Left renal cortex interstitium (tissue), 4 donors: ENCODE results near the gene PLEKHA6. TPM values are rescaled to one million over a fixed set of nuclear protein-coding genes. Genes with fewer than 3 reads are reported as not detected.
"Not testable (repeated sequence)": the region's sequence is repeated elsewhere in the genome, so short reads cannot be mapped to it uniquely, and the experiment has no call there.

Experiments
- DNase-seq, 4 donors: peaks; one replicate each; pipeline ENCODE4 v3.0.0-alpha.2; 2013; ENCODE audit warnings: low read depth in 4 of 4, low spot score in 2 of 4, missing footprints in 1 of 4
- polyA plus RNA-seq, 4 donors: library from polyadenylated mRNA; unstranded; fragments of 120-200 nt; gene quantifications; one replicate each; pipeline ENCODE4 v1.2.1, GENCODE V29; 2013; ENCODE audit not compliant: insufficient read length in 4 of 4

Gene PLEKHA6
- polyA plus RNA-seq, 4 donors = 44.7 to 64.2 (median 45.7) TPM

DNA sequence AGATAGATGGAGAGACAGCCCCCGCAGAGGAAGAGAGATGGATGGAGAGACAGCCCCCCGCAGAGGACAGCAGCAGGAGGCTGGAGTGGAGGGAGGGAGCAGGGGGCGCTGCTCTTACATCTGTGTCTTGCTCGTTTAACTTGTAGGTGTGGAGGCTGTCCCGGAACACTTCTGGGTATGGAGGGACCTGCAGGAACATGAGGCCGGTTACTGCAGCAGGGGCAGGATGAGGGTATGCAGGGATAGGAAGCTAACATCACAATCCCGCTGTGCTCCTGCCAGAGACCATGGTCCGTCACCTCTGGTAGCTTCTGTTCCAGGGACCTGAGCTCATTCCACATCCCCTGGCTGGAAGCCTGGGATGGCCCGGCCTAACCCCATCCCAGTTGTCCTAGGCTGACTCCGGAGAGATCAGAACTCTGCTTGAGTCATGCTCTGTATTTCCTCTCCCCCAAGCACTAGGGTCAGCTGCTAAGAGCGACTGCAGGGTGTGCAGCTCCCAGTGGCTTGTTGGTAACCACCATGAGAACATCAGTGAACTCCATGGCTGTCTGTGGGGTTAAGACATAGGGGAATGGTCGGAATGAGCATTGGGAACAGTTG is 109.2 kb downstream of the PLEKHA6 start:
- no peak for DNase-seq

DNA sequence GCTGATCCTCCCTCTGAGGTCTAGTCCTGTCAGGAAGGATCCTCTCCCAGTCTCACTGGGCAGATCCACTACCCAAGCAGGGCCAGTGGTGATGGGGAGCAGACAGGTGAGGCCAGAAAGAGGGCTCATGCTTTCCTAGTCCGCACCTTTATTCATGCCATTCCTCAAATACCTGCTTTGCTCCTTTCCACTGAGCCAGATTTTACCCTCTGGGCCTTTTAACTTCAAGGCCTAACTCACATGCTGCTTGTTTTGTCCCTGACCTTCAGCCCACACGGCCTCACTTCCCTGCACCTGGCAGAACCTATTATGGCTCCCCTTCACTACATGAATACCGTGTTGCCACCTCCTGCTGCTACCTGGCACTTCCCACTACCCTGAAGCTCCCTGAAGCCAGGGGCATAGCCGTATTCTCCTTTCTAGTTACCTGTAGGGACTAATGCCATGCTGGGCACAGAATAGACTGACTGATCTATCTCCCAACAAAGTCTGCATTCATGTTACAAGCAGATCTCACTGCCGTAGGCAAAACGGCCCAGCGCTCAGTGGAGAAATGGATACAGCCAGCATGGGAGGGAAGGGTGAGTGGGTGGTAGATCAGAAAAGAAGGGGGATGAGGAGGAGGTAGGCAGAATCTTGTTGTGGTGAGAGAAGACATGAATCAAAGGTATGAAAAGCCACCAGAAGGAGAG is 109.8 kb downstream of the PLEKHA6 start:
- DNase-seq = no peak

DNA sequence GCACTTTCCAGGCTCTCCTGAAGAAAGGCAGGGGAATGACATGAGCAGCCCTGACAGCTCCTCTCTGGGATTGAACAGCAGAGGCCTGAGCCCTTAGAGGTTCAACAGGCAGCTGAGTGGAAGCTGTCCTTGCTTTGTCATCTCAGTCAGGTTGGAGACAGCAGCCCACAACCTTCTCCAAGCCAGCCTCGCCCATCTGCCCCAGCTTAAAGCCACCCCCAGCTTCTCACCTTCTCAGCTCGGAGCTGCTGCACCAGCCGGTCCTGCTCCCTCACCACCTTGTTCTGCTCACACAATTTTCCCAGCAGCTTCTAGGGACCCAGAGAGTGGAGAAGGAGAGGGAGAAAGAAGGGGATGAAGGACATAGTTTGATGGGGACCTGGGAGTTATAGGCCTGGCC is 110.8 kb downstream of the PLEKHA6 start:
- no peak for DNase-seq

DNA sequence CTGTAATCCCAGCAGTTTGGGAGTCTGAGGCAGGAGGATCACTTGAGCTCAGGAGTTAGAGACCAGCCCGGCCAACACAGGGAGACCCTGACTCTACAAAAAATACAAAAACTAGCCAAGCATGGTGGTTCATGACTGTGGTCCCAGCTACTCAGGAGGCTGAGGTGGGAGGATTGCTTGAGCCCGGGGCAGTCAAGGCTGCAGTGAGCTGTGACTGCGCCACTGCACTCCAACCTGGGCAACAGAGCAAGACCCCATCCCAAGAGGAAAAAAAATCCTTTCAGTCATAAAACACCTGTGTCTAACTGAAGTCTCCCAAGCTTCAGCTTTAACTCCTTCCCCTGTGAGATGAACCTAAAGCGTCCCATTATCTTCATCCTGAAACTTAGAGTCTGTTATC is 112.9 kb downstream of the PLEKHA6 start:
- DNase-seq = no peak

DNA sequence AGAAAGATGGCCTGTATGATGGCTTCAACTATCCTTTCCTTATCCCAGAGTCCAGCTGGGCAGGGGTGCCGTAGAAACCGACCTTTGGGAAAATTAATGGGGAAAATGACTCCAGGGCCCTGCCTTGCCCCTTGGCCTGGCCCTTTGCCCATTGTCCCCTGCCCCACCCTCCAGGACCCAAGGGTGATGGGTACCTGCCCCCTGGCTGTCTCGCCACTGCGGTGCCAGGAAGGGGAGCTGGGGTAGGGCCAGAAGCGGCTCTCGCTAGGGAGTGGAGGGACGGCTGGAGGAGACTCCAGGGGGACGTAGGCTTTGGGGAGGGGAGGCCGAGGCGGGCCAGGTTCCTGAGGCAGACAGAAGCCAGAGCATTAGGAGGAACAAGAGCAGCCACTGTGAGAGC is 116.8 kb downstream of the PLEKHA6 start:
- DNase-seq = no peak

DNA sequence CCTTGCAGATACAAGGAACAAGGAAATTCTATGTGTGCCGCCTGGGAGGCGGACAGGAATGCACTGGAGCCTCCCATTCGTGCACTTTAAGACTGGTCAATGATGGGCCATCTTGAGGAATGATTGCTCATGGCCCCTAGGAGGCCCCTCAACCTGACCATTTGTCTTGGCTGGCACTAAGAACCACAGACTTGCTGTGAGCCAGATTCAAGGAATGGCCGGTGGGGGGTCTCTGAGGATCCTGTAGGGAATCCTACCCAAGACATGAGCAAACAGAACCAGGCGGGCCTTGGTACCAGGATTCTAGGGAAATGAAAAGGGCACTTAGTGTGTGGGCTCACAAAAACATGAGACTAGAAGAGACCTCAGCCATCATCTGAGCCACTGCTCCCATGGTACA is 117.8 kb downstream of the PLEKHA6 start:
- no peak for DNase-seq

DNA sequence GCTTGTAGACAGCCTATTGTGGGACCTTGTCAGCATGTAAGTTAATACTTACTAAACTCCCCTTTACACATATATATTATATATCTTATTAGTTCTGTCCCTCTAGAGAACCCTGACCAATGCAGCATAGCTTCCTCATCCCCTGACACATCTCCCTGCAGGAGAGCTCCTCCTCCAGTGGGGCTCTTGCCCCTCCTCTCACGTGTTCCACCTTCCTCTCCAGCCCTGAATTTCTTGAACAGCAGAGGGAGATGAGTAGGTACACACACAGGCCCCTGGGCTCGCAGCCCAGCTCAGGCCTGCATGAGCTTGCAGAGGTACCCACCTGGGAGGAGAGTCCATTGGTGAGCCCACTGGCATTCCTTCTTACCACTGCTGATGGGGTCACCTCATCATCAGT is 118.7 kb downstream of the PLEKHA6 start:
- DNase-seq = no peak

- DNase-seq = no peak
Measured at GRCh38 chr1:204240233-204240632, 119.5 kb downstream of the PLEKHA6 start.

GRCh38 chr1:204239401-204239800 is 120.3 kb downstream of the PLEKHA6 start:
- not testable (repeated sequence) for DNase-seq

DNA sequence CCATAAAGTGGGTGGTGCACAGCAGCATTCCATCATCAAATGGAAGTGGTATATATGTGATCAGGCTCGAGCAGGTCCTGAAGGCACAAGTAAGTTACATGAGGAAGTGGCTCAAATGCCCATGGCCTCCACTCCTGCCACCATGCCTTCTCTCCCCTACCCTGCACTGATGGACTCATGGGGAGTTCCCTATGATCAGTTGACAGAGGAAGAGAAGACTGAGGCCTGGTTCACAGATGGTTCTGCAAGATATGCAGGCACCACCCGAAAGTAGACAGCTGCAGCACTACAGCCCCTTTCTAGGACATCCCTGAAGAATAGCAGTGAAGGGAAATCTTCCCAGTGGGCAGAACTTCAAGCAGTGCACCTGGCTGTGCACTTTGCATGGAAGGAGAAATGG is 121.2 kb downstream of the PLEKHA6 start:
- not testable (repeated sequence) for DNase-seq

- not testable (repeated sequence) for DNase-seq
Measured at GRCh38 chr1:204237515-204237914, 122.2 kb downstream of the PLEKHA6 start.

GRCh38 chr1:204232526-204232925 is 127.2 kb downstream of the PLEKHA6 start:
- DNase-seq = no peak

DNA sequence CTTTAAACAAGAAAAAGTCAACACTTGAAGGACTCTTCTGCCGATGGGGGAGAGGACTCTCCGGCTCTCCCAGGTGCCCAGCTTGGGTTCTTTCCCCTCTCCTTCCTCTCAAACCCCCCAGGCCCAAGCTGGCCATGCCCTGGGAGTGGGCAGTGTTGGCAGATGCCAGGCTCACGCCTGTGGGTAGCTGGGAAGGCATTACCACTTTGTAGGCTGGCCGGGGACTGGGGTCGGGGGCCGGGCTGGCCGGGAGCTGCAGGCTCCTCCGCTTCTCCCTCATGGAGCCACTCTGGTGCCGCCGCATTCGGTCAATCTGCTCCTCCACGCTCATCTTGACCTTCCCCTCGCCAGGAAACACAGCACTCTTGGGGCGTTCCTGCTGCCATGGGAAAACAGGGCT is 129.5 kb downstream of the PLEKHA6 start:
- DNase-seq = no peak

GRCh38 chr1:204228896-204229295 is 130.8 kb downstream of the PLEKHA6 start:
- DNase-seq = no peak

DNA sequence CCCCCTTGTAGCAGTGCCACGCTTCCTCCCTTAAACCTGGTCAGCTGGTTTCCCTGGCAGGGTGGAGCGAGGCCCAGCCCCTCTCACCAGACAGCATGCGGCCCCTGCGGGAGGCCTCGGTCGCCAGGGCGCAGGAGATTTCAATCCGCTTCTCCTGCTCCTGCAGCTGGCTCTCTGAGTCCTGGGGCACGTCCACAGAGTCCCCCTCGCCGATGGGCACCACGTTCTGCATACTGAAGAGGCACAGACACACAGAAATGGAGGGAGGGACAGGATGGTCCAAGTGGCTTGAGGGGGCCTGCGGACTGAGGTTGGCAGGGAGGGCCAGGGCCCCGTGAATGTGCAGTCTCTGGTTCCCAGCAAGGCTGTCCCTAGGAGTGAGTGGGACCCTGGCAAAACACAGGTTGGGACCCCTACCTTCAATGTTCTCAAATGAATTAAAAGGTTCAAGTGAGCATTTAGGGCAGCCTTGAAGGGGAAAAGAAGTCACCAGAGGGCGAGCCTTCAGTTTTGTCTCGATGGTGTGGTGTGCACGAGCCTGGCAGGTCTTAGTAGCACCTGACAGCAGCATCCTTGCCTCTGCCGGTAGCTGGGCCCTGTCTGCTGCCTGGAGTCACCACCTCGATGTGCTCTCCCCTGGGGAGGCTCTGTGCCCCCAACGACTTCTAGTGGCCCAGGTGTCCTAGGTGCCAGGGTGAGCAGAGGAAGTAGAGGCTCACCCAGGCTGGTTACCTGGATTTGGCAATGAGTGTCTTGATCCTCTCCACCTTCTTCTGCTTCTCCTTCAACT is 131.5 kb downstream of the PLEKHA6 start:
- DNase-seq = no peak

DNA sequence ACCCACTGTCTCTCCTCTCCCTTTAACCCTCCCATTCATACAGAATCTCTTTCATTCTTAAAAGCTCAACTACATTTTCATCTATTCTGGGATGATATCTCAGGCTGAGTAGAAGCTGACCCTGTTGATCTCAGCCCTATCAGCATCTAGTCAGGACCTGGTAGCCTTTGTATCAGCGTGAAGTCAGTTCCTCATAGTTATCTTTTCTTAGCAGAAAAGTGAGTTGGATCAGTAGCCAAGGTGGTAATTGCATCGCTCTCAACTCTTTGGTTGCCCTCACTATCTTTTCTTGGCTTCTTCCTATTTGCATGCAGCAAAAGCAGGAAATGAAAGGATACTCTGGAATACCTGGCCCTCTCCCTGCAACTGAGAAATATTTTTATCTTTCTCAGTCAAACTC is 132.4 kb downstream of the PLEKHA6 start:
- no peak for DNase-seq

- DNase-seq = peak in 1 of 4 donors; percentile 32
Measured at GRCh38 chr1:204225841-204226735, 133.6 kb downstream of the PLEKHA6 start.

- no peak for DNase-seq
Measured at GRCh38 chr1:204224655-204225054, 135.1 kb downstream of the PLEKHA6 start.

DNA sequence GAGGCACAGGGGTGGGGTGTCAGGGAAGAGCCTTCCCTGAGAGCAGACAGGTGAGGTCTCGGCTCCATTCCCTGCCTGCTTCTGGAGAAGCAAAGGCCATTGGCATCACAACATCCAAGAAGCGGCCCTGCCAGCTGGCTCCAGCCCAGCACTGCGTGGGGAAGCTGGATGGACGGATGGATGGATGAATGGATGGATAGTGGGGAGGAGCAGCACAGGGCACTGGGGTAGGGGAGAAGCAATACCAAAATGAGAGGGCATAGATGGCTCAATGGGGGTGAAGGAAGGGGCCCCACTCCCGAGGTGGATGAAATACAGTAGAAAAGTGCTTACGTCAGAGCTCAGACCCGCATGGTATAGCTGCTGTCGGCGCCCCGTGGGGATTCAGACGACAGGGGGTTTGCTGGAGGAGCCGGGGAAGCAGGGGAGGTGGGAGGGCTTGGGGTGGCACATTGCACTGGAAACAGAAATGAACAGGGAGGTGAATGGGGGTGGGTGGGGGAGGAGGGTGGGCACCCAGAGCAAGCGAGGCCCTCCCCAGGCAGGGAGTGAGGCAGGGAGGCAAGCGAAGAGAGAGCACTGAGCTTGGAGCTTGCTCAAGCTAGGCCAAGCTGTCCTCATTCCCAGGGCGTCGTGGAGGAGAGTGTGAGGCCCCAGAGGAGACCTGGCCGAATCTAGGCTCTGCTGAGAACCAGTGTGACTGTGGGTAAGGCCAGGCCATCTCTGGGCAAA is 136.4 kb downstream of the PLEKHA6 start:
- DNase-seq = no peak

- no peak for DNase-seq
Measured at GRCh38 chr1:204222764-204223055, 137.0 kb downstream of the PLEKHA6 start.
